ENCODE measurements around the gene PAK6.

PAK6 gene

GRCh38 chr15:40312370-40313158, 73.7 kb downstream of the PAK6 start:
- no peak for DNase-seq

GRCh38 chr15:40313531-40314398, 74.9 kb downstream of the PAK6 start:
- DNase-seq, result peak; percentile 67

GRCh38 chr15:40314723-40315276, 75.9 kb downstream of the PAK6 start:
- DNase-seq, result no peak

GRCh38 chr15:40316931-40317330, 78.1 kb downstream of the PAK6 start:
- no peak for DNase-seq

- no peak for DNase-seq
These were observed 78.7 kb downstream of the PAK6 start for GRCh38 chr15:40317580-40317979.

GRCh38 chr15:40320409-40320808, 81.5 kb downstream of the PAK6 start:
- no peak for DNase-seq

- peak; percentile 55 for DNase-seq
These were observed 82.1 kb downstream of the PAK6 start for GRCh38 chr15:40320931-40321371.

DNA sequence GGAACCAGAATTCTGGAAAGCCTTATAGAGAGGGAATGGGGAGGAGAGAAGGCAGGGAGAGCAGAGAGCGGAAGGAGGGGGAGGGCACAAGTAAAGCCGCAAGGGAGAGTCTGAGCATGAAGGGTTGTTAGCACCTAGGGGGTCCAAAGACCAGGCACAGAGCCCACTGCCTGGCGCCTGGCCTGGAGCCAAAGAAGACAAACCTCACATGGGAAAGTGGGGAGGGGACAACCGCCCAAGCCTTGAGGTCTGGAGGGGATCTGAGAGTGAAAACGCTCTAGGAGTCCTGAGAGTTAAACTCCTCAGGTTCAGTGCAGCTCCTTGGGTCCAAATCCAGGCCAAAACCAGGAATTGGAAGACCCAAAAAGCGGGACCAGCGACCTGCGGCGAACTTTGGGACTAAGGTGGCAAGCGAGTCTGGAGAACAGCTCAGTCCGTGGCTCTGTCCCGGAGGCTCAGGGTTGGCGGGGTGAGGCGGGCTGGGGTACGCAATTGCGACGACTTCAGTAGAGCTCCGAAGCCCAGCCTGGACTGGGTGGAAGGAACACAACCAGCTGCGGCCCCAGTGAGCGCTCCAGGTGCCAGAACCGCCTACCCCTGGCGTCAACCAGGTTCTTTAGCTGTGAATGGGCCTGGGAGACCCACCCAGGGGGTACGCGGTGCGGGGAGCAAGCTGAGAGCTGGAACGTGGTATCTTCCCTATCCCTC, 83.8 kb downstream of the PAK6 start:
- no peak for DNase-seq

DNA sequence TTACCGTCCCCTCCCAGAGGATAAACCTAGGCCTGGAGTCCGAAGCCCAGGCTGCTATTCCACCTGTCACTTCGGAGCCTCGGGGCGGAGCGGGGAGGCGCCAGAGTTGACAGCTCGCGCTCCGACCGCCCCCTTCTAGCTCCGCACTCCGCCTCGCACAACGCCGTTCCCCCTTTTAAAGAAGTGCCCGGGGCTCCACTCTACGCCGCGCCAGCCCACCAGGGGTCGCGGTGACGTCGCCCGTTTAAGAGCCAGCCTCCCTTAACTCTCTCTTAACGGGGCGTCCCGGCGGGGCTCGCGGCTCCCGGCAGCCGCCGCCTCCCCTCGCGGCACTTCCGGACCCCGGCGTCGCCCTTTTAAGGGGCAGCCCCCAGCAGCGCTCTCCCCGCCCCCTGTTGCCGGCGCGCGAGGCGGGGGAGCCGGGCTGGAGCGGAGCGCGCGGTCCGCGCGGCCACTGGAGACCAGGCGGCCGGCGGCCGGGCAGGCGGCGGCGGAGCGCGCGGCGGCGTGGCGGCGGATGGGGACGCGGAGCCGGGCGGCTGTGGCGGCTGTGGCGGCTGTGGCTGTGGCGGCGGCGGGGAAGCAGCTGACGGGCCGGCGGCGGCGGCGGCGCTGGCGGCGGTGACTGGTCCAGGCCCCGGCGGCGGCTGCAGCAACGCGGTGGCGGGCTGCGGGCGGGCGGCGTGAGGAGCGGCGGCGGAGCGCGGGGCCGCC, 84.5 kb downstream of the PAK6 start, which contains the start of gene INAFM2:
Gene INAFM2 (plus strand): TSS at position 454 of the 714 bp plus-strand sequence. CDS start 364 bp downstream, outside the sequence.
- DNase-seq, result peak; percentile 92

- DNase-seq, result no peak
These were observed 85.4 kb downstream of the PAK6 start for GRCh38 chr15:40323953-40324937.

- no peak for DNase-seq
These were observed 86.3 kb downstream of the PAK6 start for GRCh38 chr15:40325188-40325587.

GRCh38 chr15:40325700-40326099, 86.8 kb downstream of the PAK6 start:
- no peak for DNase-seq
